BE2C (cell line): ENCODE data around the gene ZDHHC14.

ENCODE experiments used
- DNase-seq: peaks from one replicate; pipeline ENCODE4 v3.0.0-alpha.2; 2020
- H3K27me3 ChIP-seq: fragments of 250-450 bp; sonication (Bioruptor Pico); 2 replicates; pipeline ENCODE4 v1.5.1; 2020; ENCODE audit warnings: mild to moderate bottlenecking
- H3K36me3 ChIP-seq: fragments of 250-450 bp; sonication (Bioruptor Pico); 2 replicates; pipeline ENCODE4 v1.5.1; 2020; ENCODE audit warnings: mild to moderate bottlenecking
- H3K4me1 ChIP-seq: fragments of 250-450 bp; sonication (Bioruptor Pico); 2 replicates; pipeline ENCODE4 v1.5.1; 2020
- H3K4me3 ChIP-seq: 2 replicates; pipeline ENCODE4 v1.5.1; 2011; ENCODE audit warnings: low read depth, low read length
- H3K9me3 ChIP-seq: fragments of 250-450 bp; sonication (Bioruptor Pico); 2 replicates; pipeline ENCODE4 v1.5.1; 2020
- TF ChIP-seq, protein P1 (sequence below): IDR thresholded peaks from 2 replicates; pipeline ENCODE4 v1.5.1; 2012; ENCODE audit warnings: mild to moderate bottlenecking, low read depth, low read length

The ZDHHC14 gene

GRCh38 chr6:157396026-157396425 lies 15.0 kb downstream of the ZDHHC14 start:
- no peak for DNase-seq
- Histone ChIP-seq H3K36me3 (no peaks in the 10 kb centered on the region), H3K27me3 (no peaks in the 10 kb centered on the region), H3K9me3 (no peaks in the 10 kb centered on the region), H3K4me1 (no peaks in the 10 kb centered on the region; the same call in 1 of the 2 replicates), H3K4me3 (no peak overlapping the region)
- TF ChIP-seq, protein P1, sequence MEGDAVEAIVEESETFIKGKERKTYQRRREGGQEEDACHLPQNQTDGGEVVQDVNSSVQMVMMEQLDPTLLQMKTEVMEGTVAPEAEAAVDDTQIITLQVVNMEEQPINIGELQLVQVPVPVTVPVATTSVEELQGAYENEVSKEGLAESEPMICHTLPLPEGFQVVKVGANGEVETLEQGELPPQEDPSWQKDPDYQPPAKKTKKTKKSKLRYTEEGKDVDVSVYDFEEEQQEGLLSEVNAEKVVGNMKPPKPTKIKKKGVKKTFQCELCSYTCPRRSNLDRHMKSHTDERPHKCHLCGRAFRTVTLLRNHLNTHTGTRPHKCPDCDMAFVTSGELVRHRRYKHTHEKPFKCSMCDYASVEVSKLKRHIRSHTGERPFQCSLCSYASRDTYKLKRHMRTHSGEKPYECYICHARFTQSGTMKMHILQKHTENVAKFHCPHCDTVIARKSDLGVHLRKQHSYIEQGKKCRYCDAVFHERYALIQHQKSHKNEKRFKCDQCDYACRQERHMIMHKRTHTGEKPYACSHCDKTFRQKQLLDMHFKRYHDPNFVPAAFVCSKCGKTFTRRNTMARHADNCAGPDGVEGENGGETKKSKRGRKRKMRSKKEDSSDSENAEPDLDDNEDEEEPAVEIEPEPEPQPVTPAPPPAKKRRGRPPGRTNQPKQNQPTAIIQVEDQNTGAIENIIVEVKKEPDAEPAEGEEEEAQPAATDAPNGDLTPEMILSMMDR: no peak

DNA sequence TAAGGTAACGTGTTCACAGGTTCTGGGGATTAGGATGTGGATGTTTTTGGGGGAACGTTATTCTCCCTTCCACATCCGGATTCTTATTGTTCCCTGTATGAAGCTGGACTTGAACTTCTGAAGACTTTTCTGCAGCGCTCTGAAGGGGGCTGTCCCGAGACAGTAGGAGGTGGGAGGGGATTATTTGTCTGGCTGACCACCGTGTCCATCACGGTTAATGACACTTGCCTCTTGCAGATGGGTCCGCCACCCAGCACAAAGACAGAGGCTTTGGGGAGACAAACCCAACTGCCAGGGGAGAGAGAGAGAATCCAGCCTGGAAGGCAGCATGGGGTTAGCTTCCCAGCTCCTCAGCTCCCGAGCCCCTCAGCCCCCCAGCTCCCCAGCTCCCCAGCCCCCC lies 16.7 kb downstream of the ZDHHC14 start:
- Histone ChIP-seq H3K36me3 (no peaks in the 10 kb centered on the region), H3K9me3 (no peaks in the 10 kb centered on the region), H3K4me1 (no peaks in the 10 kb centered on the region; the same call in 1 of the 2 replicates), H3K4me3 (no peak overlapping the region), H3K27me3 (no peaks in the 10 kb centered on the region)
- TF ChIP-seq, protein P1: no peak
- DNase-seq: no peak

- DNase-seq: no peak
- H3K36me3 ChIP-seq: no peaks in the 10 kb centered on the region
- H3K4me3 ChIP-seq: no peak overlapping the region
- TF ChIP-seq, protein P1: no peak
- no peaks in the 10 kb centered on the region for H3K27me3 ChIP-seq
- H3K4me1 ChIP-seq: no peaks in the 10 kb centered on the region; the same call in 1 of the 2 replicates
- no peaks in the 10 kb centered on the region for H3K9me3 ChIP-seq
Measured at GRCh38 chr6:157398151-157398550, 17.2 kb downstream of the ZDHHC14 start.

- H3K4me1 ChIP-seq: no peaks in the 10 kb centered on the region; the same call in 1 of the 2 replicates
- TF ChIP-seq, protein P1: no peak
- no peaks in the 10 kb centered on the region for H3K36me3 ChIP-seq
- no peaks in the 10 kb centered on the region for H3K27me3 ChIP-seq
- peak; percentile 18 for DNase-seq
- H3K9me3 ChIP-seq: no peaks in the 10 kb centered on the region
- no peak overlapping the region for H3K4me3 ChIP-seq
Measured at GRCh38 chr6:157400676-157401075, 19.7 kb downstream of the ZDHHC14 start.

GRCh38 chr6:157401734-157402338 lies 20.8 kb downstream of the ZDHHC14 start:
- Histone ChIP-seq H3K4me3 (no peak overlapping the region), H3K27me3 (no peaks in the 10 kb centered on the region), H3K4me1 (no peaks in the 10 kb centered on the region; the same call in 1 of the 2 replicates), H3K9me3 (no peaks in the 10 kb centered on the region), H3K36me3 (no peaks in the 10 kb centered on the region)
- TF ChIP-seq, protein P1: no peak
- no peak for DNase-seq

DNA sequence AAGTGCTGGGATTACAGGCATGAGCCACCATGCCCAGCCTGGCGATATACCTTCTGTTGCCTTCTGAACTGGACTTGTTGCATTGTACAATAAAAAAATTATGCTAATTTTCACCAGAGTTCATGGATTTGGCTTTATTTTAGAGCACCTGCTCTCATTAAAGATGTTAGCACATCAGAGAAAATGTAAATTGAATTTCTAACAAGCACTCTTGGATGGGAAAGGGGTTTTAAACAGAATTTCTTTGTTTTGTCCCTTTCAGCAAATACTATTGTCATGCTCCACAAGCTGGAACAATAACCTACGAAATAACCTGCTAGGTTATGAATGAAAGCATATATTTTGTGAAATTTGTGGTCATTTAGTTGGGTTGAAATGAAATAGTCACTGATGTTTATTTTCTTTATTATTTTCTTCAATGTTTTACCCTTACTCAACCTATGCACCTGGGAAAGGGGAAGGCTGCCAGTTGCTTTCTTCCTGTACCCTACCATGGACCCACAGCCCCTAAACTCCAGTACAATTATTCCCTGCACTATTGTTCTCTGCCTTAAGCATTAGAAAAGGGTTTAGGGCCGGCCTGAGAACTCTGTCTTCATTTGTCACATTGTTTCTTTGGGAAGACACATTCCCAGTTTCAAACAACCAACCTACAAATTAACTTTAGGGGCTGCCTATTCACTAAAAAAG lies 22.2 kb downstream of the ZDHHC14 start:
- Histone ChIP-seq H3K9me3 (no peaks in the 10 kb centered on the region), H3K27me3 (no peaks in the 10 kb centered on the region), H3K4me1 (no peaks in the 10 kb centered on the region; the same call in 1 of the 2 replicates), H3K36me3 (no peaks in the 10 kb centered on the region), H3K4me3 (no peak overlapping the region)
- no peak for DNase-seq
- TF ChIP-seq, protein P1: no peak
